ENCODE data around the gene EPHA10.

EPHA10 gene

GRCh38 chr1:37762516-37762915 is 2.4 kb downstream of the EPHA10 start:
- Histone ChIP-seq H3K9me2 (replicated peaks; ENCODE audit: insufficient read depth, low read length) (no peaks in the 10 kb centered on the region), H3K79me2 (ENCODE audit: insufficient read depth, low read length) (no peaks in the 10 kb centered on the region), H3K9ac (ENCODE audit: low read length) (no peak overlapping the region), H4K20me1 (ENCODE audit: low read depth, low read length) (no peaks in the 10 kb centered on the region), H3K27me3 (ENCODE audit: low read length) (no peaks in the 10 kb centered on the region; the same call in 1 of the 2 replicates), H3K36me3 (ENCODE audit: low read length) (no peaks in the 10 kb centered on the region), H3K4me2 (ENCODE audit: low read depth, low read length, poor library complexity, severe bottlenecking) (no peak overlapping the region), H3K4me3 (ENCODE audit: insufficient read depth, low read length, poor library complexity, severe bottlenecking) (no peak overlapping the region), H2AFZ (ENCODE audit: low read depth, low read length, severe bottlenecking) (no peak overlapping the region), H3K27ac (ENCODE audit: low read depth, low read length) (no peak overlapping the region), H3F3A (ENCODE audit: insufficient read depth) (no peaks in the 10 kb centered on the region), H3K9me3 (ENCODE audit: insufficient read depth, low read length) (no peaks in the 10 kb centered on the region)
- TF ChIP-seq CTCF (IDR thresholded peaks at IDR 0.05; ENCODE audit: insufficient read depth, low read length, poor library complexity, severe bottlenecking), result no peak
- no peak for TF ChIP-seq EZH2phosphoT487 (conservative IDR thresholded peaks at IDR 0.05; ENCODE audit: low read length)

DNA sequence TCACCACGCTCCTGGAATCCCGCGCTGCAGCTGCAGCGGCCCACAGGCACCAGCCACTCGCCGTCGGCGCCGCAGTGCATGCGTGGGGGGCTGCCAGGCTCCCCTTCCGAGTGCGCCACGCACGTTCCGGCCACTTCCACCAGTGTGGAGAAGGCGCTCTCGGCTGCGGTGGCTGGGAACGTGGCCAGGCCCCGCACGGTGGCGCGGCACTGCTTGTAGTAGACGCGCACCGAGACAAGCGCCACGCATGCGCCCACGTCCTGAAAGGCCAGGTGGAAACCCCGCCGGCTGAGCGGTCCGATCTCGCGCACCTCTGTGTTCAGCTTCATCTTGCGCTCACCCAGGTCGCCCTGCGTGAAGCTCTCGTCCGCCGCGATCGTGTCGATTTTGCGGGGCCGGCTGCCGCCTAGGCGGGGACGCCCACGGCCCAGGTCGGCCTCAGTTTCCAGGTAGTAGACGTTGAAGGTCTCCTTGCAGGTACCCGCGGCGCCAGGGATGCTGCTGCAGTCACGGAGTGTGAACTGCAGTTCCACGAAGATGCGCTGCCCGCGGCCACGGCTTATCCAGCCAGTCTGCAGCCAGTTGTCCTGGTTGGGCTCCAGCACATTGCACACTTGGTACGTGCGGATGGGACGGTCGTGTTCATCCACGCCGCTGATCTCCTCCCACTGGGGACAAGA is 3.4 kb downstream of the EPHA10 start:
- H2AFZ ChIP-seq (ENCODE audit: low read depth, low read length, severe bottlenecking), result no peak overlapping the region
- H3F3A ChIP-seq (ENCODE audit: insufficient read depth), result no peaks in the 10 kb centered on the region
- no peaks in the 10 kb centered on the region for H3K79me2 ChIP-seq (ENCODE audit: insufficient read depth, low read length)
- TF ChIP-seq CTCF (IDR thresholded peaks at IDR 0.05; ENCODE audit: insufficient read depth, low read length, poor library complexity, severe bottlenecking) (no peak), EZH2phosphoT487 (conservative IDR thresholded peaks at IDR 0.05; ENCODE audit: low read length) (no peak)
- no peak overlapping the region for H3K4me2 ChIP-seq (ENCODE audit: low read depth, low read length, poor library complexity, severe bottlenecking)
- no peak overlapping the region for H3K27ac ChIP-seq (ENCODE audit: low read depth, low read length)
- no peaks in the 10 kb centered on the region for H3K36me3 ChIP-seq (ENCODE audit: low read length)
- H4K20me1 ChIP-seq (ENCODE audit: low read depth, low read length), result no peaks in the 10 kb centered on the region
- no peak overlapping the region for H3K4me3 ChIP-seq (ENCODE audit: insufficient read depth, low read length, poor library complexity, severe bottlenecking)
- no peak overlapping the region for H3K9ac ChIP-seq (ENCODE audit: low read length)
- no peaks in the 10 kb centered on the region for H3K9me3 ChIP-seq (ENCODE audit: insufficient read depth, low read length)
- no peaks in the 10 kb centered on the region for H3K9me2 ChIP-seq (replicated peaks; ENCODE audit: insufficient read depth, low read length)
- H3K27me3 ChIP-seq (ENCODE audit: low read length), result no peaks in the 10 kb centered on the region

DNA sequence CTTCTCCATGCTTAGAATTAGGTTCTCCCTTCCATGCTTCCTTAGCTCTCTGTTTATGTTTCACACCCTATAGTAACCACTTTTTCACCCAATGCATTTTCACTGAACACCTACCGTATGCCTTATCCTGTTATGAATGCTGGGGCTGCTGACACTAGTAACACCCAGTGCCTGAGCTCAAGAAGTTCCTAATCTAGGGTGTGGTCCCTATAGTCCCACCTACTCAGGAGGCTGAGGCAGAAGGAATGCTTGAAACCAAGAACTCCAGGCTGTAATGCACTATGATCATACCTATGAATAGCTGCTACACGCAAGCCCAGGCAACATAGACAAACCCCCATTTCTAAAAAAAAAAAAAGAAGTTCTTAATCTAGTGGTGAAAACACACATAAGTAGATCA is 5.5 kb downstream of the EPHA10 start:
- Histone ChIP-seq H3K27ac (ENCODE audit: low read depth, low read length) (no peak overlapping the region), H3K36me3 (ENCODE audit: low read length) (no peaks in the 10 kb centered on the region), H3K9me2 (replicated peaks; ENCODE audit: insufficient read depth, low read length) (no peaks in the 10 kb centered on the region), H3K4me2 (ENCODE audit: low read depth, low read length, poor library complexity, severe bottlenecking) (no peak overlapping the region), H3F3A (ENCODE audit: insufficient read depth) (no peaks in the 10 kb centered on the region), H3K4me3 (ENCODE audit: insufficient read depth, low read length, poor library complexity, severe bottlenecking) (no peak overlapping the region), H4K20me1 (ENCODE audit: low read depth, low read length) (no peaks in the 10 kb centered on the region), H2AFZ (ENCODE audit: low read depth, low read length, severe bottlenecking) (no peak overlapping the region), H3K9ac (ENCODE audit: low read length) (no peak overlapping the region), H3K79me2 (ENCODE audit: insufficient read depth, low read length) (no peaks in the 10 kb centered on the region), H3K9me3 (ENCODE audit: insufficient read depth, low read length) (no peaks in the 10 kb centered on the region), H3K27me3 (ENCODE audit: low read length) (no peaks in the 10 kb centered on the region)
- TF ChIP-seq CTCF (IDR thresholded peaks at IDR 0.05; ENCODE audit: insufficient read depth, low read length, poor library complexity, severe bottlenecking) (no peak), EZH2phosphoT487 (conservative IDR thresholded peaks at IDR 0.05; ENCODE audit: low read length) (no peak)

Data from SU-DHL-6 (cell line).